ENCODE data around the gene PLAU.

DNA sequence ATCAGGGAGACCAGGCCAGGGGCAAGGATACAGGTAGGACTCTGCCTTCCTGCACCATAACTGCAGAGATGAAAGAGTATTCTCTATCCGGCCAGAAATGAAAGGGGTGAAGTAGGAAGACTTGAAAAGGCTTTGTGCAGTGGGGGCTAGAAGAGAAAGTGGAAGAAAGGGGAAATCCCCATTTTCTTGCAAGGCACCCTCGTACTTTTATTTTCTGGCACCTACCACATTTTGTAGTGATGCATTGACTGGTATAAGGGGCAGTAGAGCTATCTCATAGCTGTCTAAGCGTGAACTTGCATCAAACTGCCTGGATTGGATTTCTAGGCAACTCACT lies 35.8 kb upstream of the PLAU start:
- TF ChIP-seq FOXK2 (IDR thresholded peaks at IDR 0.05) (no peak), EP300 (IDR thresholded peaks at IDR 0.05; ENCODE audit: low read depth in 2 of 2, low read length in 2 of 2) (no peak), EP300 (CRISPR knock-in tag; IDR thresholded peaks at IDR 0.05; ENCODE audit: borderline replicate concordance) (no peak), JUND (CRISPR knock-in tag; IDR thresholded peaks at IDR 0.05) (no peak), ZNF121 (CRISPR knock-in tag; IDR thresholded peaks at IDR 0.05) (no peak), GABPA (IDR thresholded peaks at IDR 0.05; ENCODE audit: low read depth, low read length) (no peak), GABPA (CRISPR knock-in tag; IDR thresholded peaks at IDR 0.05; ENCODE audit: low read depth) (no peak), SMARCE1 (IDR thresholded peaks at IDR 0.05; ENCODE audit: borderline replicate concordance) (no peak), POLR2AphosphoS5 (IDR thresholded peaks at IDR 0.05; ENCODE audit: low read depth, low read length) (no peak), BRCA1 (CRISPR knock-in tag; IDR thresholded peaks at IDR 0.05) (no peak)
- TF ChIP-seq, protein P1, sequence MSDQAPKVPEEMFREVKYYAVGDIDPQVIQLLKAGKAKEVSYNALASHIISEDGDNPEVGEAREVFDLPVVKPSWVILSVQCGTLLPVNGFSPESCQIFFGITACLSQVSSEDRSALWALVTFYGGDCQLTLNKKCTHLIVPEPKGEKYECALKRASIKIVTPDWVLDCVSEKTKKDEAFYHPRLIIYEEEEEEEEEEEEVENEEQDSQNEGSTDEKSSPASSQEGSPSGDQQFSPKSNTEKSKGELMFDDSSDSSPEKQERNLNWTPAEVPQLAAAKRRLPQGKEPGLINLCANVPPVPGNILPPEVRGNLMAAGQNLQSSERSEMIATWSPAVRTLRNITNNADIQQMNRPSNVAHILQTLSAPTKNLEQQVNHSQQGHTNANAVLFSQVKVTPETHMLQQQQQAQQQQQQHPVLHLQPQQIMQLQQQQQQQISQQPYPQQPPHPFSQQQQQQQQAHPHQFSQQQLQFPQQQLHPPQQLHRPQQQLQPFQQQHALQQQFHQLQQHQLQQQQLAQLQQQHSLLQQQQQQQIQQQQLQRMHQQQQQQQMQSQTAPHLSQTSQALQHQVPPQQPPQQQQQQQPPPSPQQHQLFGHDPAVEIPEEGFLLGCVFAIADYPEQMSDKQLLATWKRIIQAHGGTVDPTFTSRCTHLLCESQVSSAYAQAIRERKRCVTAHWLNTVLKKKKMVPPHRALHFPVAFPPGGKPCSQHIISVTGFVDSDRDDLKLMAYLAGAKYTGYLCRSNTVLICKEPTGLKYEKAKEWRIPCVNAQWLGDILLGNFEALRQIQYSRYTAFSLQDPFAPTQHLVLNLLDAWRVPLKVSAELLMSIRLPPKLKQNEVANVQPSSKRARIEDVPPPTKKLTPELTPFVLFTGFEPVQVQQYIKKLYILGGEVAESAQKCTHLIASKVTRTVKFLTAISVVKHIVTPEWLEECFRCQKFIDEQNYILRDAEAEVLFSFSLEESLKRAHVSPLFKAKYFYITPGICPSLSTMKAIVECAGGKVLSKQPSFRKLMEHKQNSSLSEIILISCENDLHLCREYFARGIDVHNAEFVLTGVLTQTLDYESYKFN (CRISPR knock-in tag; conservative IDR thresholded peaks at IDR 0.05) = no peak
- TF ChIP-seq, protein P2, sequence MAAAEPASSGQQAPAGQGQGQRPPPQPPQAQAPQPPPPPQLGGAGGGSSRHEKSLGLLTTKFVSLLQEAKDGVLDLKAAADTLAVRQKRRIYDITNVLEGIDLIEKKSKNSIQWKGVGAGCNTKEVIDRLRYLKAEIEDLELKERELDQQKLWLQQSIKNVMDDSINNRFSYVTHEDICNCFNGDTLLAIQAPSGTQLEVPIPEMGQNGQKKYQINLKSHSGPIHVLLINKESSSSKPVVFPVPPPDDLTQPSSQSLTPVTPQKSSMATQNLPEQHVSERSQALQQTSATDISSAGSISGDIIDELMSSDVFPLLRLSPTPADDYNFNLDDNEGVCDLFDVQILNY (CRISPR knock-in tag; conservative IDR thresholded peaks at IDR 0.05) = no peak
- TF ChIP-seq, protein P3, sequence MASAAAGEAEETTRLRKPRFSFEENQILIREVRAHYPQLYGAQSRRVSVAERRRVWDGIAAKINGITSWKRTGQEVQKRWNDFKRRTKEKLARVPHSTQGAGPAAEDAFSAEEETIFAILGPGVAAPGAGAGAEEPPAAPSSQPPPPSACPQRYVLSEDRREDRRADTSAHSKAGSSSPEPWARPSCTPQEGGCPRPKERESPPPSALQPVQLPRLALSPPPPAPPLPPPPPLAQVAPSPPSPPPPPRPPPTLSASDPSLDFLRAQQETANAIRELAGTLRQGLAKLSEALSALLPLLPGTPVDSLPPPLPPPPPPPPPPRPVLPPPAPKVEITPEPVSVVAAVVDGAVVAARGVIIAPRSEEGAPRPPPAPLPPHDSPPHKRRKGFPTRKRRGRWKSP (CRISPR knock-in tag; IDR thresholded peaks at IDR 0.05) = no peak
